IMR-90 (cell line): ENCODE results near the gene DIPK1A. TPM values are rescaled to one million over a fixed set of nuclear protein-coding genes. Genes with fewer than 3 reads are reported as not detected.

Experiments used
- ATAC-seq: fragments of 200-7000 bp; cut with Tn5 transposase; 2 replicates; pipeline ENCODE4 v1.9.1; 2020; ENCODE audit warnings: low read depth, mild to moderate bottlenecking, moderate library complexity
- BruUV-seq: library from RNA; stranded (reverse); fragments of 400-500 nt; replicated peaks from 2 replicates; lab custom pipeline; 2021; lab: Mats Ljungman, UMichigan
- CTCF ChIA-PET: fragments of 300-600 bp; formaldehyde crosslinking; extraction: SDS; loops from one replicate; lab custom pipeline; 2021; ENCODE audit warnings: antibody characterized with exemption; lab: Yijun Ruan, JAX
- POLR2A ChIA-PET: fragments of 300-600 bp; sonication (Branson Sonifier 250); formaldehyde crosslinking; loops from one replicate; lab custom pipeline; 2022; ENCODE audit warnings: antibody characterized with exemption; ENCODE audit not compliant: unreplicated experiment; lab: Charles Lee
- DNase-seq: peaks from one replicate; pipeline ENCODE4 v3.0.0; 2013
- H2AFZ ChIP-seq: replicated peaks from 2 replicates; pipeline ENCODE3; 2013; ENCODE audit warnings: low read length, mild to moderate bottlenecking; ENCODE audit not compliant: poor library complexity
- H2AK5ac ChIP-seq: 2 replicates; pipeline ENCODE4 v1.6.1; 2013; ENCODE audit warnings: low read depth, low read length, inconsistent platforms
- H2AK9ac ChIP-seq: replicated peaks from 2 replicates; pipeline ENCODE3; 2013; ENCODE audit warnings: mild to moderate bottlenecking, low read depth, low read length, moderate library complexity; ENCODE audit not compliant: poor library complexity
- H2BK120ac ChIP-seq: 2 replicates; pipeline ENCODE4 v1.6.1; 2013; ENCODE audit warnings: low read depth, low read length, inconsistent platforms
- H2BK15ac ChIP-seq: 3 replicates; pipeline ENCODE4 v1.6.1; 2013; ENCODE audit warnings: low read depth, low read length, inconsistent platforms
- H2BK20ac ChIP-seq: 2 replicates; pipeline ENCODE4 v1.6.1; 2013; ENCODE audit warnings: low read depth, mild to moderate bottlenecking, inconsistent platforms, low read length, moderate library complexity
- H2BK5ac ChIP-seq: 2 replicates; pipeline ENCODE4 v1.6.1; 2013; ENCODE audit warnings: mild to moderate bottlenecking, low read depth, low read length, inconsistent platforms; ENCODE audit not compliant: poor library complexity, severe bottlenecking
- H3K14ac ChIP-seq: replicated peaks from 2 replicates; pipeline ENCODE4 v1.6.1; 2013; ENCODE audit warnings: low read depth, low read length, inconsistent platforms
- H3K18ac ChIP-seq: 2 replicates; pipeline ENCODE4 v1.6.1; 2013; ENCODE audit warnings: low read depth, low read length, control low read depth
- H3K23ac ChIP-seq: 2 replicates; pipeline ENCODE4 v1.6.1; 2013; ENCODE audit warnings: low read depth, low read length, inconsistent platforms
- H3K27ac ChIP-seq: 2 replicates; pipeline ENCODE4 v1.5.1; 2013; ENCODE audit warnings: mild to moderate bottlenecking, control low read depth, low read length; ENCODE audit not compliant: insufficient read depth
- H3K27me3 ChIP-seq: 2 replicates; pipeline ENCODE4 v1.6.1; 2013; ENCODE audit warnings: low read length; ENCODE audit not compliant: control insufficient read depth, insufficient read depth
- H3K36me3 ChIP-seq: 2 replicates; pipeline ENCODE4 v1.6.1; 2013; ENCODE audit warnings: low read length, mixed read lengths; ENCODE audit not compliant: control insufficient read depth, insufficient read depth
- H3K4ac ChIP-seq: 2 replicates; pipeline ENCODE4 v1.6.1; 2013; ENCODE audit warnings: low read depth, low read length, inconsistent platforms
- H3K4me1 ChIP-seq: 2 replicates; pipeline ENCODE4 v1.6.1; 2013; ENCODE audit warnings: low read length, mixed read lengths; ENCODE audit not compliant: control insufficient read depth, insufficient read depth
- H3K4me2 ChIP-seq: 2 replicates; pipeline ENCODE4 v1.6.1; 2013; ENCODE audit warnings: low read depth, mild to moderate bottlenecking, control low read depth, low read length, moderate library complexity
- H3K4me3 ChIP-seq: 2 replicates; pipeline ENCODE4 v1.5.1; 2013; ENCODE audit warnings: low read depth, mild to moderate bottlenecking, control low read depth, low read length, moderate library complexity; ENCODE audit not compliant: insufficient read depth
- H3K56ac ChIP-seq: 2 replicates; pipeline ENCODE4 v1.6.1; 2013; ENCODE audit warnings: low read length, inconsistent platforms; ENCODE audit not compliant: insufficient read depth; ENCODE audit errors: extremely low read depth
- H3K79me1 ChIP-seq, 2 experiments: 2 replicates each; pipeline ENCODE4 v1.6.1; 2013; ENCODE audit warnings: low read length in 2 of 2, inconsistent platforms in 1 of 2, low read depth in 1 of 2
- H3K9ac ChIP-seq: 2 replicates; pipeline ENCODE4 v1.6.1; 2013; ENCODE audit warnings: low read depth, low read length, control low read depth
- H3K9me1 ChIP-seq: 2 replicates; pipeline ENCODE4 v1.6.1; 2013; ENCODE audit warnings: low read length, inconsistent platforms; ENCODE audit not compliant: insufficient read depth
- H3K9me3 ChIP-seq: 2 replicates; pipeline ENCODE4 v1.6.1; 2013; ENCODE audit warnings: low read length; ENCODE audit not compliant: control insufficient read depth, insufficient read depth
- H4K20me1 ChIP-seq: 2 replicates; pipeline ENCODE4 v1.6.1; 2013; ENCODE audit warnings: low read length, inconsistent platforms; ENCODE audit not compliant: insufficient read depth
- H4K5ac ChIP-seq: 2 replicates; pipeline ENCODE4 v1.6.1; 2013; ENCODE audit warnings: mild to moderate bottlenecking, low read depth, low read length, control low read depth
- H4K8ac ChIP-seq, 2 experiments: 2 replicates each; pipeline ENCODE4 v1.6.1; 2013; ENCODE audit warnings: low read depth in 2 of 2, low read length in 2 of 2, control low read depth in 1 of 2, inconsistent platforms in 1 of 2
- H4K91ac ChIP-seq: 2 replicates; pipeline ENCODE4 v1.6.1; 2013; ENCODE audit warnings: low read depth, low read length, inconsistent platforms; ENCODE audit not compliant: insufficient read depth
- FOS ChIP-seq: fragments of 150-350 bp; IDR thresholded peaks from 2 replicates; pipeline ENCODE4 v1.6.1; 2016; ENCODE audit warnings: low read depth, low read length
- MAZ ChIP-seq: IDR thresholded peaks from 2 replicates; pipeline ENCODE4 v1.6.1; 2012; ENCODE audit warnings: low read depth, mild to moderate bottlenecking, low read length, improper control_type of control experiment, moderate library complexity, borderline replicate concordance
- SMC3 ChIP-seq: fragments of 150-350 bp; IDR thresholded peaks from 2 replicates; pipeline ENCODE4 v1.6.1; 2016; ENCODE audit warnings: low read depth, mild to moderate bottlenecking, antibody characterized with exemption, low read length, moderate library complexity
- WGBS, 2 experiments: methylation state at CpG; one replicate each; pipeline versions ENCODE4 v1.1.5 to v1.1.7; 2013; ENCODE audit warnings: missing lambda C conversion rate in 2 of 2; ENCODE audit not compliant: insufficient read length in 1 of 2; ENCODE audit errors: extremely low coverage in 2 of 2; 5-methylcytosine and 5-hydroxymethylcytosine counted together
- dilution Hi-C: fragments of 300-500 bp; cut with HindIII; formaldehyde crosslinking; loops from one replicate; pipeline ENCODE4 v1.14.3; 2018; ENCODE audit warnings: low sequenced_read_pairs; ENCODE audit not compliant: unreplicated experiment
- in situ Hi-C: fragments of 300-500 bp; cut with MboI; formaldehyde crosslinking; loops from 3 replicates; pipeline ENCODE4 v1.14.3; 2019; ENCODE audit warnings: low sequenced_read_pairs, inconsistent platforms, mixed read lengths
- intact Hi-C: fragments of 100-400 bp; cut with micrococcal nuclease; formaldehyde crosslinking; loops from 2 replicates; pipeline ENCODE4 v1.10.0; 2022
- polyA plus RNA-seq, 3 experiments: library from polyadenylated mRNA; depleted of rRNA; stranded (reverse); fragments of >200 nt; gene quantifications; 2 replicates each; pipeline ENCODE4 v1.2.3, GENCODE V29; 2012; ENCODE audit warnings: low replicate concordance in 1 of 3
- total RNA-seq: library from RNA; depleted of rRNA; stranded (reverse); fragments of >200 nt; gene quantifications from 2 replicates; pipeline ENCODE4 v1.2.3, GENCODE V29; 2012

The DIPK1A gene
- total and polyA plus RNA-seq, 2 of the 4 experiments (the other 2 are of a cell fraction): 4.7 to 5.7 TPM

- Histone ChIP-seq H3K23ac (no peak overlapping the region), H3K4me3 (no peak overlapping the region), H3K14ac (no peak overlapping the region), H3K9me1 (no peaks in the 10 kb centered on the region), H2BK15ac (no peak overlapping the region), H2BK120ac (no peak overlapping the region), H3K79me1 (peaks cover 2 to 18% of the 10 kb centered on the region in 2 experiments; a peak in 1 of 4 replicates), H3K4me2 (no peak overlapping the region), H2BK20ac (no peak overlapping the region), H4K20me1 (peaks cover 3% of the 10 kb centered on the region; the same call in 1 of the 2 replicates), H3K27me3 (peaks cover 4% of the 10 kb centered on the region; the same call in 1 of the 2 replicates), H3K36me3 (no peaks in the 10 kb centered on the region), H4K91ac (no peak overlapping the region), H3K4me1 (peaks cover 1% of the 10 kb centered on the region), H2BK5ac (no peak overlapping the region), H2AK9ac (no peak overlapping the region), H4K8ac (no peak overlapping the region), H3K9me3 (no peaks in the 10 kb centered on the region), H2AFZ (no peak overlapping the region), H2AK5ac (no peak overlapping the region), H3K9ac (no peak overlapping the region), H3K27ac (no peak overlapping the region), H3K18ac (no peak overlapping the region), H4K5ac (no peak overlapping the region), H3K56ac (no peak overlapping the region), H3K4ac (no peak overlapping the region)
- in situ Hi-C loops (no loop called here), dilution Hi-C loops (no loop called here), intact Hi-C loops (no loop called here)
- CTCF ChIA-PET: no interaction called here
- WGBS, 2 experiments: no CpG with 5 or more reads among the region's 3 CpGs
- ATAC-seq: no peak
- POLR2A ChIA-PET: no interaction called here
- DNase-seq: no peak
- TF ChIP-seq FOS (no peak), SMC3 (no peak), MAZ (no peak)
- no TSS peak for BruUV-seq
Measured at GRCh38 chr1:92964998-92965397, 3.7 kb upstream of the DIPK1A start.
